ENCODE measurements around the gene PRKG2.

DNA sequence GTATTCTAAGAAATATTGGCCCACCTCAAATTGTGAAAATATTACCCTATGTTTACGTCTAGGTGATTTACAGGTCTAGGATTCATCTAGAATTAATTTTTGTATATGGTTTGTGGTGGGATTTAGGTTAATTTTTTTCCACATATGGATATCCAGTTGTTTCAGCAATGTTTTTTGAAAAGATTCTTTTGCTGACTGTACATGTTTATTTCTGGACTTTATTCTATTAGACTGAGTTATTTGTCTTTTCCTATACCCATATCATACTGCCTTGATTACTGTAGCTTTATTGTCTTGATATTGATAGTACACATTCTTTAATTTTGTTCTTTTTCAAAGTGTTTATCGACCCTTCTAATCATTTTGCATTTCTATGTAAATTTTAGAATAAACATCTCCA lies 83.5 kb downstream of the PRKG2 start:
- TF ChIP-seq, protein P1, sequence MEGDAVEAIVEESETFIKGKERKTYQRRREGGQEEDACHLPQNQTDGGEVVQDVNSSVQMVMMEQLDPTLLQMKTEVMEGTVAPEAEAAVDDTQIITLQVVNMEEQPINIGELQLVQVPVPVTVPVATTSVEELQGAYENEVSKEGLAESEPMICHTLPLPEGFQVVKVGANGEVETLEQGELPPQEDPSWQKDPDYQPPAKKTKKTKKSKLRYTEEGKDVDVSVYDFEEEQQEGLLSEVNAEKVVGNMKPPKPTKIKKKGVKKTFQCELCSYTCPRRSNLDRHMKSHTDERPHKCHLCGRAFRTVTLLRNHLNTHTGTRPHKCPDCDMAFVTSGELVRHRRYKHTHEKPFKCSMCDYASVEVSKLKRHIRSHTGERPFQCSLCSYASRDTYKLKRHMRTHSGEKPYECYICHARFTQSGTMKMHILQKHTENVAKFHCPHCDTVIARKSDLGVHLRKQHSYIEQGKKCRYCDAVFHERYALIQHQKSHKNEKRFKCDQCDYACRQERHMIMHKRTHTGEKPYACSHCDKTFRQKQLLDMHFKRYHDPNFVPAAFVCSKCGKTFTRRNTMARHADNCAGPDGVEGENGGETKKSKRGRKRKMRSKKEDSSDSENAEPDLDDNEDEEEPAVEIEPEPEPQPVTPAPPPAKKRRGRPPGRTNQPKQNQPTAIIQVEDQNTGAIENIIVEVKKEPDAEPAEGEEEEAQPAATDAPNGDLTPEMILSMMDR (IDR thresholded peaks at IDR 0.05; ENCODE audit: low read depth, low read length, missing input control), result no peak
- no peak for TF ChIP-seq RAD21 (IDR thresholded peaks at IDR 0.05)
- no peak for TF ChIP-seq SP1 (IDR thresholded peaks at IDR 0.05)
- TF ChIP-seq, protein P2, sequence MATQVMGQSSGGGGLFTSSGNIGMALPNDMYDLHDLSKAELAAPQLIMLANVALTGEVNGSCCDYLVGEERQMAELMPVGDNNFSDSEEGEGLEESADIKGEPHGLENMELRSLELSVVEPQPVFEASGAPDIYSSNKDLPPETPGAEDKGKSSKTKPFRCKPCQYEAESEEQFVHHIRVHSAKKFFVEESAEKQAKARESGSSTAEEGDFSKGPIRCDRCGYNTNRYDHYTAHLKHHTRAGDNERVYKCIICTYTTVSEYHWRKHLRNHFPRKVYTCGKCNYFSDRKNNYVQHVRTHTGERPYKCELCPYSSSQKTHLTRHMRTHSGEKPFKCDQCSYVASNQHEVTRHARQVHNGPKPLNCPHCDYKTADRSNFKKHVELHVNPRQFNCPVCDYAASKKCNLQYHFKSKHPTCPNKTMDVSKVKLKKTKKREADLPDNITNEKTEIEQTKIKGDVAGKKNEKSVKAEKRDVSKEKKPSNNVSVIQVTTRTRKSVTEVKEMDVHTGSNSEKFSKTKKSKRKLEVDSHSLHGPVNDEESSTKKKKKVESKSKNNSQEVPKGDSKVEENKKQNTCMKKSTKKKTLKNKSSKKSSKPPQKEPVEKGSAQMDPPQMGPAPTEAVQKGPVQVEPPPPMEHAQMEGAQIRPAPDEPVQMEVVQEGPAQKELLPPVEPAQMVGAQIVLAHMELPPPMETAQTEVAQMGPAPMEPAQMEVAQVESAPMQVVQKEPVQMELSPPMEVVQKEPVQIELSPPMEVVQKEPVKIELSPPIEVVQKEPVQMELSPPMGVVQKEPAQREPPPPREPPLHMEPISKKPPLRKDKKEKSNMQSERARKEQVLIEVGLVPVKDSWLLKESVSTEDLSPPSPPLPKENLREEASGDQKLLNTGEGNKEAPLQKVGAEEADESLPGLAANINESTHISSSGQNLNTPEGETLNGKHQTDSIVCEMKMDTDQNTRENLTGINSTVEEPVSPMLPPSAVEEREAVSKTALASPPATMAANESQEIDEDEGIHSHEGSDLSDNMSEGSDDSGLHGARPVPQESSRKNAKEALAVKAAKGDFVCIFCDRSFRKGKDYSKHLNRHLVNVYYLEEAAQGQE (IDR thresholded peaks at IDR 0.05), result no peak
- TF ChIP-seq RXRA (IDR thresholded peaks at IDR 0.05), result no peak
- TF ChIP-seq YY1 (IDR thresholded peaks at IDR 0.05), result no peak
- TF ChIP-seq HNF4A (conservative IDR thresholded peaks at IDR 0.05), result no peak
- TF ChIP-seq, protein P3, sequence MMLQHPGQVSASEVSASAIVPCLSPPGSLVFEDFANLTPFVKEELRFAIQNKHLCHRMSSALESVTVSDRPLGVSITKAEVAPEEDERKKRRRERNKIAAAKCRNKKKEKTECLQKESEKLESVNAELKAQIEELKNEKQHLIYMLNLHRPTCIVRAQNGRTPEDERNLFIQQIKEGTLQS (IDR thresholded peaks at IDR 0.05), result no peak
- TF ChIP-seq, protein P4, sequence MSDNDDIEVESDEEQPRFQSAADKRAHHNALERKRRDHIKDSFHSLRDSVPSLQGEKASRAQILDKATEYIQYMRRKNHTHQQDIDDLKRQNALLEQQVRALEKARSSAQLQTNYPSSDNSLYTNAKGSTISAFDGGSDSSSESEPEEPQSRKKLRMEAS (IDR thresholded peaks at IDR 0.05), result no peak
- TF ChIP-seq GABPA (IDR thresholded peaks at IDR 0.05 in 1 of 2, conservative IDR thresholded peaks at IDR 0.05 in 1 of 2), result no peak
- no peak for TF ChIP-seq EGR1 (IDR thresholded peaks at IDR 0.05; ENCODE audit: low read depth in 2 of 2)
- no peak for TF ChIP-seq FOXA1 (IDR thresholded peaks at IDR 0.05)
- no peak for TF ChIP-seq FOXA2 (IDR thresholded peaks at IDR 0.05)
